Hepatocyte (in vitro differentiated cells): ENCODE measurements around the gene FAM53C.

Source experiments
- CTCF ChIP-seq: fragments of 200-600 bp; sonication (generic); IDR thresholded peaks from 2 replicates; pipeline ENCODE4 v1.5.1; 2016; ENCODE audit warnings: antibody characterized with exemption, mild to moderate bottlenecking; ENCODE audit not compliant: poor library complexity
- EZH2 ChIP-seq: fragments of 200-600 bp; sonication (generic); IDR thresholded peaks from 2 replicates; pipeline ENCODE4 v1.6.1; 2016; ENCODE audit warnings: antibody characterized with exemption, mild to moderate bottlenecking, borderline replicate concordance
- EZH2phosphoT487 ChIP-seq: fragments of 200-600 bp; sonication (generic); IDR thresholded peaks from one replicate; pipeline ENCODE4 v1.6.1; 2018; ENCODE audit warnings: antibody characterized with exemption, mild to moderate bottlenecking, low read depth, moderate library complexity; ENCODE audit not compliant: unreplicated experiment, severe bottlenecking

DNA sequence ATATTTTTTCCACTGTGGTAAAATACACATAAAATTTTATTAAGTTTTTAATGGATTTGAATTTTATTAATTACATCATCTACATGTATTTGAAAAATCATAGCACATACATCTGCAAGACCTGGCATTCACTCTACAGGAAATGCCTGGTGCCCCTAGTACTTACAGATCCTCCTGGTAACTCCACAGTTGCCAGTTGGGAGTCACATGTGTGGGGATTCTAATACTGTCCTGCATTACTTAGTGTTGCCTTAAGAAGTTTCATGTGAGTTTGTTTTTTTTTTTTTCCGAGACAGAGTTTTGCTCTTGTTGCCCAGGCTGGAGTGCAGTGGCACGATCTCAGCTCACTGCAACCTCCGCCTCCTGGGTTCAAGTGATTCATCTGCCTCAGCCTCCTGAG is 32.5 kb downstream of the FAM53C start:
- TF ChIP-seq CTCF = no peak
- TF ChIP-seq EZH2 = no peak
- no peak for TF ChIP-seq EZH2phosphoT487
